Keratinocyte (primary cell): ENCODE data around the gene CFHR3.
"Not testable (repeated sequence)": the region's sequence is repeated elsewhere in the genome, so short reads cannot be mapped to it uniquely, and the experiment has no call there.

Source experiments
- CTCF ChIP-seq, 3 experiments: IDR thresholded peaks in 1 of 3; conservative IDR thresholded peaks in 1 of 3; optimal IDR thresholded peaks in 1 of 3; 2 replicates in 2 of 3; 3 replicates in 1 of 3; pipeline versions ENCODE3 to v1.5.1; 2011; ENCODE audit warnings: low read length in 3 of 3, mild to moderate bottlenecking in 3 of 3, moderate library complexity in 2 of 3, control low read depth in 1 of 3, inconsistent platforms in 1 of 3; ENCODE audit not compliant: insufficient read depth in 2 of 3; ENCODE audit errors: extremely low read depth in 1 of 3
- EZH2 ChIP-seq: IDR thresholded peaks from one replicate; pipeline ENCODE4 v1.6.1; 2012; ENCODE audit warnings: inconsistent platforms, mild to moderate bottlenecking, low read length, moderate library complexity

DNA sequence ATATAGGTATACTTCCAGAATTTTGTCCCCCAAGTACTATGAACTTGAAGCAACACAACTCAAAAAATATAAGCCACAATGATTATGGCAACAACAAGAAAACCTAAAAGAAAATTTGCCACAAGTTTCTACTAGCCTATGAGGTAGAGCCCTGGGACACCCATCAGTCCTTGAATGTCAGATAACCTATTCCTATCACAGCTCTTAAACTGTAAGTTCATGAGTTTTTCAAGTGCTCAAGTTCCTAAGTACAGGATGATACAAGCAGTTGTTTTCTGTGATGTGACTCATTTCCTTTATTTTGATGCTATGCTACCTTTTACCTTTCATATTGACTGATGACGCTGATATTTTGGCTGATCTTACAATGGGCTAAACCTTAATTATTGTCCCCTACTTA lies 16.6 kb downstream of the CFHR3 start:
- not testable (repeated sequence) for TF ChIP-seq CTCF (optimal IDR thresholded peaks at IDR 0.05 in 1 of 3, IDR thresholded peaks at IDR 0.05 in 1 of 3, conservative IDR thresholded peaks at IDR 0.05 in 1 of 3; ENCODE audit: extremely low read depth in 1 of 3, insufficient read depth in 2 of 3, low read length in 3 of 3); EZH2
